ENCODE results near the gene VAV1. TPM values are rescaled to one million over a fixed set of nuclear protein-coding genes. Genes with fewer than 3 reads are reported as not detected.

Gene VAV1
- total and polyA plus RNA-seq, 9 of the 15 experiments (the other 6 are each of a cell fraction or from before 2014, with no cell fraction given): 0.46 to 20.1 (median 11.1) TPM

- no peak for TF ChIP-seq ZBTB26 (CRISPR knock-in tag; IDR thresholded peaks at IDR 0.05)
- TF ChIP-seq TAF15 (IDR thresholded peaks at IDR 0.05; ENCODE audit: low read depth, low read length): no peak
- TF ChIP-seq MLX (CRISPR knock-in tag; conservative IDR thresholded peaks at IDR 0.05): no peak
- no peak for TF ChIP-seq ZNF561 (CRISPR knock-in tag; conservative IDR thresholded peaks at IDR 0.05)
- TF ChIP-seq CCNT2 (IDR thresholded peaks at IDR 0.05; ENCODE audit: borderline replicate concordance, extremely low read depth, insufficient read length, low read depth, low read length): no peak
- TF ChIP-seq ZNF408 (CRISPR knock-in tag; IDR thresholded peaks at IDR 0.05; ENCODE audit: low read depth): no peak
- no peak for TF ChIP-seq ZBTB2 (IDR thresholded peaks at IDR 0.05)
- TF ChIP-seq ZFX (CRISPR knock-in tag; IDR thresholded peaks at IDR 0.05): peak; percentile 73
- no peak for TF ChIP-seq E4F1 (CRISPR knock-in tag; IDR thresholded peaks at IDR 0.05; ENCODE audit: borderline replicate concordance)
- peak; percentile 71; the same call in 1 of the 2 replicates for TF ChIP-seq REST (IDR thresholded peaks at IDR 0.05; ENCODE audit: borderline replicate concordance)
- TF ChIP-seq REST (CRISPR knock-in tag; IDR thresholded peaks at IDR 0.05; ENCODE audit: low read depth): no peak
- TF ChIP-seq ARNT (IDR thresholded peaks at IDR 0.05): no peak
- no peak for TF ChIP-seq ZNF431 (CRISPR knock-in tag; IDR thresholded peaks at IDR 0.05)
These were observed 36.2 kb upstream of the VAV1 start (continued) for GRCh38 chr19:6736169-6736916.

Data from K562 (cell line).